ENCODE results near the gene SNAPIN. TPM values are rescaled to one million over a fixed set of nuclear protein-coding genes. Genes with fewer than 3 reads are reported as not detected.

Gene SNAPIN
- total RNA-seq, 1 experiment from 2014 or later = 34.1 TPM

- Histone ChIP-seq H3K27me3 (replicated peaks; ENCODE audit: control insufficient read depth, insufficient read depth, low read length) (no peaks in the 10 kb centered on the region), H3K36me3 (ENCODE audit: control insufficient read depth, insufficient read depth, low read length) (no peaks in the 10 kb centered on the region), H3K4me1 (no peaks in the 10 kb centered on the region), H3K9me3 (no peaks in the 10 kb centered on the region), H3K4me3 (ENCODE audit: low read depth, low read length) (no peak overlapping the region)
- DNase-seq = no peak
- H3K4me1 Mint-ChIP-seq (ENCODE audit: low read depth, unreplicated experiment) = peaks cover 7% of the 10 kb centered on the region
- BruUV-seq (replicated peaks) = no TSS peak
- TF ChIP-seq, protein P1, sequence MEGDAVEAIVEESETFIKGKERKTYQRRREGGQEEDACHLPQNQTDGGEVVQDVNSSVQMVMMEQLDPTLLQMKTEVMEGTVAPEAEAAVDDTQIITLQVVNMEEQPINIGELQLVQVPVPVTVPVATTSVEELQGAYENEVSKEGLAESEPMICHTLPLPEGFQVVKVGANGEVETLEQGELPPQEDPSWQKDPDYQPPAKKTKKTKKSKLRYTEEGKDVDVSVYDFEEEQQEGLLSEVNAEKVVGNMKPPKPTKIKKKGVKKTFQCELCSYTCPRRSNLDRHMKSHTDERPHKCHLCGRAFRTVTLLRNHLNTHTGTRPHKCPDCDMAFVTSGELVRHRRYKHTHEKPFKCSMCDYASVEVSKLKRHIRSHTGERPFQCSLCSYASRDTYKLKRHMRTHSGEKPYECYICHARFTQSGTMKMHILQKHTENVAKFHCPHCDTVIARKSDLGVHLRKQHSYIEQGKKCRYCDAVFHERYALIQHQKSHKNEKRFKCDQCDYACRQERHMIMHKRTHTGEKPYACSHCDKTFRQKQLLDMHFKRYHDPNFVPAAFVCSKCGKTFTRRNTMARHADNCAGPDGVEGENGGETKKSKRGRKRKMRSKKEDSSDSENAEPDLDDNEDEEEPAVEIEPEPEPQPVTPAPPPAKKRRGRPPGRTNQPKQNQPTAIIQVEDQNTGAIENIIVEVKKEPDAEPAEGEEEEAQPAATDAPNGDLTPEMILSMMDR (IDR thresholded peaks at IDR 0.05; ENCODE audit: insufficient read depth in 1 of 2, low read depth in 1 of 2, low read length in 1 of 2, severe bottlenecking in 1 of 2, unreplicated experiment in 1 of 2) = no peak
- ChIA-PET POLR2A (interaction anchor here (0.6 kb wide), 1 partner anchor 88 kb away, joined by 4 read pairs; no protein-coding TSS in a partner anchor), CTCF (interaction anchor here (0.6 kb wide), 1 partner anchor 142 kb away, joined by 3 read pairs; no protein-coding TSS in a partner anchor)
- no peak overlapping the region for H3K27ac Mint-ChIP-seq (ENCODE audit: unreplicated experiment)
- H3K27me3 Mint-ChIP-seq (ENCODE audit: insufficient read depth, unreplicated experiment) = no peaks in the 10 kb centered on the region
- intact Hi-C loops (cut with micrococcal nuclease; ENCODE audit: unreplicated experiment) = no loop called here
- no peak overlapping the region for H3K4me3 Mint-ChIP-seq (ENCODE audit: unreplicated experiment)
- no peaks in the 10 kb centered on the region for H3K36me3 Mint-ChIP-seq (ENCODE audit: insufficient read depth, unreplicated experiment)
- H3K9me3 Mint-ChIP-seq (ENCODE audit: unreplicated experiment) = no peaks in the 10 kb centered on the region
Measured at GRCh38 chr1:153687346-153688125, 29.0 kb downstream of the SNAPIN start.

GRCh38 chr1:153688276-153688675, 29.8 kb downstream of the SNAPIN start:
- DNase-seq = no peak
- BruUV-seq (replicated peaks) = no TSS peak
- Mint-ChIP-seq H3K27me3 (ENCODE audit: insufficient read depth, unreplicated experiment) (no peaks in the 10 kb centered on the region), H3K27ac (ENCODE audit: unreplicated experiment) (peak overlapping the region; percentile 8), H3K4me1 (ENCODE audit: low read depth, unreplicated experiment) (peaks cover 7% of the 10 kb centered on the region), H3K36me3 (ENCODE audit: insufficient read depth, unreplicated experiment) (no peaks in the 10 kb centered on the region), H3K4me3 (ENCODE audit: unreplicated experiment) (no peak overlapping the region), H3K9me3 (ENCODE audit: unreplicated experiment) (no peaks in the 10 kb centered on the region)
- CTCF ChIA-PET = no interaction called here
- POLR2A ChIA-PET = no interaction called here
- TF ChIP-seq, protein P1 (IDR thresholded peaks at IDR 0.05; ENCODE audit: insufficient read depth in 1 of 2, low read depth in 1 of 2, low read length in 1 of 2, severe bottlenecking in 1 of 2, unreplicated experiment in 1 of 2) = no peak
- no peaks in the 10 kb centered on the region for H3K4me1 ChIP-seq
- no peaks in the 10 kb centered on the region for H3K27me3 ChIP-seq (replicated peaks; ENCODE audit: control insufficient read depth, insufficient read depth, low read length)
- intact Hi-C loops (cut with micrococcal nuclease; ENCODE audit: unreplicated experiment) = no loop called here
- H3K9me3 ChIP-seq = no peaks in the 10 kb centered on the region
- no peak overlapping the region for H3K4me3 ChIP-seq (ENCODE audit: low read depth, low read length)
- no peaks in the 10 kb centered on the region for H3K36me3 ChIP-seq (ENCODE audit: control insufficient read depth, insufficient read depth, low read length)

DNA sequence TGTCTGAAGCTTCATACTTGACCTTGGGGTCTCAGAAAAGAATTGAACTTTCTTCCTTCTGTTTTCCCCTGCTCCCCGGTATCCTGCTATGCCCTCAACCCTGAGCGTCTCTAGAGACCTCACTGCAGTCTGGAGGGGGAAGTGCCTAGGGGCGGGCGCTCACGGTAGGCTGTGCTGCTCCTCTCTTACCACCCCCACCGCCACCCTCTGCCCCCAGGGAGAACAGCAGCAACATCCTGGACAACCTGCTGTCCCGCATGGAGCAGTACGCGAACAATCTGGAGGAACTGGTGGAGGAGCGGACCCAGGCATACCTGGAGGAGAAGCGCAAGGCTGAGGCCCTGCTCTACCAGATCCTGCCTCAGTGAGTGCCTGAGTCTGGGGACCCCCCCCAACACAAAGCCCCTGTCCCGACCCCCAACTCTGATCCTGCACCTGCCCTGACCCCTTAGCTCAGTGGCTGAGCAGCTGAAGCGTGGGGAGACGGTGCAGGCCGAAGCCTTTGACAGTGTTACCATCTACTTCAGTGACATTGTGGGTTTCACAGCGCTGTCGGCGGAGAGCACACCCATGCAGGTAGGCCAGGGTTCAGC, 30.3 kb downstream of the SNAPIN start:
- Histone ChIP-seq H3K36me3 (ENCODE audit: control insufficient read depth, insufficient read depth, low read length) (no peaks in the 10 kb centered on the region), H3K9me3 (no peaks in the 10 kb centered on the region), H3K4me3 (ENCODE audit: low read depth, low read length) (no peak overlapping the region), H3K4me1 (no peaks in the 10 kb centered on the region), H3K27me3 (replicated peaks; ENCODE audit: control insufficient read depth, insufficient read depth, low read length) (no peaks in the 10 kb centered on the region)
- Mint-ChIP-seq H3K36me3 (ENCODE audit: insufficient read depth, unreplicated experiment) (no peaks in the 10 kb centered on the region), H3K4me1 (ENCODE audit: low read depth, unreplicated experiment) (peaks cover 3% of the 10 kb centered on the region), H3K4me3 (ENCODE audit: unreplicated experiment) (no peak overlapping the region), H3K27me3 (ENCODE audit: insufficient read depth, unreplicated experiment) (no peaks in the 10 kb centered on the region), H3K9me3 (ENCODE audit: unreplicated experiment) (no peaks in the 10 kb centered on the region), H3K27ac (ENCODE audit: unreplicated experiment) (peak overlapping the region; percentile 8)
- intact Hi-C loops (cut with micrococcal nuclease; ENCODE audit: unreplicated experiment) = no loop called here
- no TSS peak for BruUV-seq (replicated peaks)
- TF ChIP-seq, protein P1 (IDR thresholded peaks at IDR 0.05; ENCODE audit: insufficient read depth in 1 of 2, low read depth in 1 of 2, low read length in 1 of 2, severe bottlenecking in 1 of 2, unreplicated experiment in 1 of 2) = no peak
- POLR2A ChIA-PET = no interaction called here
- CTCF ChIA-PET = no interaction called here
- no peak for DNase-seq
